Right renal pelvis (tissue), 4 donors: ENCODE results near the gene DCAKD. TPM values are rescaled to one million over a fixed set of nuclear protein-coding genes. Genes with fewer than 3 reads are reported as not detected.

Source experiments
- DNase-seq, 4 donors: peaks; one replicate each; pipeline ENCODE4 v3.0.0-alpha.2; 2013; ENCODE audit warnings: low read depth in 4 of 4, low spot score in 3 of 4, missing footprints in 1 of 4
- polyA plus RNA-seq, 4 donors: library from polyadenylated mRNA; unstranded; fragments of 120-200 nt; gene quantifications; one replicate each; pipeline ENCODE4 v1.2.1, GENCODE V29; 2013; ENCODE audit not compliant: insufficient read length in 4 of 4

DCAKD gene
- polyA plus RNA-seq, 4 donors, result 49.7 to 59.9 (median 52.8) TPM

- no peak for DNase-seq
These were observed 73.5 kb downstream of the DCAKD start for GRCh38 chr17:44977814-44978550.

DNA sequence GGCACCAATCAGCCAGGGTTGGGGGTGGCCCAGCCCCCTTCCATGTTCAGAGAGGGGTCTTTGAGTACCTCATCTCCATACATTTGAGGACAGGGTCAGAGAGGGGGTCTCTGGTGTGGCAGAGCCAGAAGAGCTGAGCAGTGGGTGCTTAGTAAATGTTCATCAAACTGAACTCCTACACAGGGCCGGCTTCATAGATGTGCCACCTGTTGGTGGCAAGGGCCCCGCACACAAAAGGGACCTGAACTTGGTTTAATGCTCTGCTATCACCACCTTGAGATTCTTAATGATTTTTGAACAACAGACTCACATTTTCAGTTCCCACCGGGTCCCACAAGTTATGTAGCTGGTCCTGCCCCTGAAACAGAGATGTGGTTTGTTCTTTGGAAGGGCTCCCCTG is 74.4 kb downstream of the DCAKD start:
- DNase-seq, result no peak

- DNase-seq, result no peak
These were observed 75.2 kb downstream of the DCAKD start for GRCh38 chr17:44976206-44976605.

Other genes starting within 250 kb of the DCAKD start
- gene GJC1, start 221.3 kb downstream of the DCAKD start, polyA plus RNA-seq, result 10 to 100 TPM; 20.4 to 23.2 (median 21.4) TPM
- gene HIGD1B, start 203.7 kb downstream of the DCAKD start, polyA plus RNA-seq, result 1 to 10 TPM; 1.0 to 1.8 (median 1.2) TPM
- 100 to 1,000 TPM; 101 to 120 (median 114) TPM for gene EFTUD2, start 152.2 kb downstream of the DCAKD start, polyA plus RNA-seq
- under 1 TPM; 0.40 to 0.74 (median 0.52) TPM for gene GFAP, start 136.1 kb downstream of the DCAKD start, polyA plus RNA-seq
- gene KIF18B, start 103.9 kb downstream of the DCAKD start, polyA plus RNA-seq, result 10 to 100 TPM; 10.5 to 12.3 (median 11.3) TPM
- 1 to 10 TPM; 1.7 to 4.0 (median 2.1) TPM for gene C1QL1, start 83.3 kb downstream of the DCAKD start, polyA plus RNA-seq
- 10 to 100 TPM; 65.8 to 73.9 (median 67.3) TPM for gene NMT1, start 9.7 kb upstream of the DCAKD start, polyA plus RNA-seq
- 10 to 100 TPM; 24.3 to 38.3 (median 27.9) TPM for gene PLCD3, start 80.9 kb upstream of the DCAKD start, polyA plus RNA-seq
- 10 to 100 TPM; 12.4 to 15.4 (median 13.5) TPM for gene ACBD4, start 84.1 kb upstream of the DCAKD start, polyA plus RNA-seq
- gene HEXIM1, start 96.8 kb upstream of the DCAKD start, polyA plus RNA-seq, result 10 to 100 TPM; 41.5 to 47.5 (median 42.9) TPM
- gene HEXIM2, start 110.2 kb upstream of the DCAKD start, polyA plus RNA-seq, result 10 to 100 TPM; 12.8 to 16.5 (median 13.5) TPM
- gene FMNL1, start 170.3 kb upstream of the DCAKD start, polyA plus RNA-seq, result 1 to 10 TPM; 5.3 to 8.1 (median 5.9) TPM
- under 1 TPM in 3 of 4 donors, not detected in 1; 0.13 to 0.19 (median 0.17) TPM for gene SPATA32, start 210.5 kb upstream of the DCAKD start, polyA plus RNA-seq